ENCODE data around the gene EME1. TPM values are rescaled to one million over a fixed set of nuclear protein-coding genes. Genes with fewer than 3 reads are reported as not detected.
A peak's percentile ranks its signal among the peaks of the same experiment; 100 is the strongest.
"Not testable (repeated sequence)": the region's sequence is repeated elsewhere in the genome, so short reads cannot be mapped to it uniquely, and the experiment has no call there.

EME1 gene
- total RNA-seq, 1 experiment from 2014 or later = 9.5 TPM

DNA sequence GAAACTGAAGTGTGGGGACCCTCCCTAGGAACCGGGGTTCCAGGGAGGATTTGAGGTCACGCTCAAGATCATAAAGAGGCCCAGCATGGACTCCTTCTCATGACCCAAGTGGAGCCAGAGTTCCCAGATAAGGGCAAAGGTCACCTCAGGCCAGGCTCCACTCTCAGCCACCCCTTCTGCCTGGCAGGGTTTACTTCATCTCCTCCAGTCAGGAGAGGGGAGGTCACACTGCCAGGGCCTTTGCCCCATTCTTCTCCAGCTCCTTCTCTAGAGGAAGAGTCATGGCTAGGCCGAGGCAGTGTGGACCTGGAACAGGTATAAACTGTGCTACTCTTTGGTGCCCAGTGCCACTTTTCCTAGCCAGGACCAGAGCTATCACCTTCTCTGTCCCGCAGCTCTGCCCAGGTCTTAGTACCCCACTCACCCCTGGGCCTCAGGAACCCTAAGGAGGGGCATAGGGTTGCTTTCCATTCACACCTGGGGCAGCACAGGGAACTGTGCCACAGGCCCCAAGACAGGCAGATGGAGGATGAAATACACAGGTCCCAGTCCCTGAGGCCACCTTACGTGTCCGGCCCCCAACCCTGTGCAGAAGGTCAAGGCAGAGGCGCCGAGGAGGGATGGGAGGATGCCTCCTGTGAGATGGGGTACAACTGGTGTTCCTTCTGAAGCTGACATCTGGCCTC is 52.1 kb downstream of the EME1 start:
- DNase-seq = no peak

DNA sequence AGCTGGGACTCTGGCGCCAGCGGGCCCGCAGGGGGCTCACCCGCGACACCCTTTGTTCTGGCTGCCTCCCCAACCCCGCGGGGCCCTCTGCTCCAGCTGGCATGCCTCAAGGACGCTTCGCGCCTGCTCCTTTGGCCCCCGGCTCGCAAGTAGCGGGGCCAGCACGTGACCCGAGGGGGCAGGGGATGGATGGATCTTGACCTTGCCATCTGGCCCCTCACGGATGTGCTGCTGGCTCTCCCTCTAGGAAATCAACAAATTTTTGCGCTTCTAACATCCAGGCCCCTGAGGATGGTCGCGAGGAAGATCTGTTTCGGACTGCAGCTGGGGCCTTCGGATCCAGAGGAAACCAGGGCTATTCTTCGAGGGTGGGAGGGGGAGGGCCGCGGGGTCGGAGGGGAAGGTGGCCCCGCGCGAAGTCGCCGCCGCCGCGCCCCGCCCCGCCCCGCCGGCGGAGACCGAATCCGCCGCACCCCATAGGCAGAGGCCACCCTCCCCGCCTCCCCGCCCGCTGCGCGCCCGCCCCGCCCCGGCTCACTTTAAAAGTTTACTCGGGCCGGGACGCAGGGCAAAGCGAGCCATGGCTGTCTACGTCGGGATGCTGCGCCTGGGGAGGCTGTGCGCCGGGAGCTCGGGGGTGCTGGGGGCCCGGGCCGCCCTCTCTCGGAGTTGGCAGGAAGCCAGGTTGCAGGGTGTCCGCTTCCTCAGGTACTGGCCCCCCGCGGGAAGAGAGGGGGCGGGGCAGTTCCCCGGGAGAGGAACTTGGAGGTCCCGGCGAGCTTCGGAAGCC is 52.8 kb downstream of the EME1 start, which contains the start of gene ACSF2:
Gene ACSF2 (plus strand): TSS at position 537 of the 790 bp plus-strand sequence. CDS start 44 bp downstream, at position 581.
- H3K27me3 ChIP-seq = no peaks in the 10 kb centered on the region
- peak; percentile 83 for DNase-seq
- no peaks in the 10 kb centered on the region for H3K9me3 ChIP-seq
- H3K4me3 ChIP-seq = peak within 1 kb of the TSS; percentile 64
- H3K36me3 ChIP-seq = no peaks in the 10 kb centered on the region; the same call in 1 of the 2 replicates

More for the DNA sequence above, 52.1 kb downstream of the EME1 start:
- H3K27me3 ChIP-seq = no peaks in the 10 kb centered on the region
- H3K9me3 ChIP-seq = no peaks in the 10 kb centered on the region
- no peaks in the 10 kb centered on the region; the same call in 1 of the 2 replicates for H3K36me3 ChIP-seq
- peak overlapping the region; percentile 64 for H3K4me3 ChIP-seq

DNA sequence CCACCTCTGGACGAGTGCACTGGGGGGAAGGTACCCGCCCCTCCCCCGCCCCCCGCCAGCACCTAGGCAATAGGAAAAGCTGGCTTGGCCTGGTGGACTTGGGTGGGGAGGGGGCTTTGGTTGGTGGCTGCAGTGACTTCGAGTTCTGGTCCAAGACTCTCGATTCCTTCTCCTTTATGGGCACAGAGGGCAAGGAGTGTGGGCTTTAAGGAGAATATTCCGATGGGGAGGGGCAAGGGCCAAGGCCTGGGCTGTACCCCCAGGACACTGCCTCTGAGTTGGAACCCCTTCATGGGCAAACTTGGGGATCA is 53.4 kb downstream of the EME1 start:
- no peaks in the 10 kb centered on the region; the same call in 1 of the 2 replicates for H3K36me3 ChIP-seq
- DNase-seq = no peak
- H3K4me3 ChIP-seq = peak overlapping the region; percentile 64
- no peaks in the 10 kb centered on the region for H3K9me3 ChIP-seq
- H3K27me3 ChIP-seq = no peaks in the 10 kb centered on the region

DNA sequence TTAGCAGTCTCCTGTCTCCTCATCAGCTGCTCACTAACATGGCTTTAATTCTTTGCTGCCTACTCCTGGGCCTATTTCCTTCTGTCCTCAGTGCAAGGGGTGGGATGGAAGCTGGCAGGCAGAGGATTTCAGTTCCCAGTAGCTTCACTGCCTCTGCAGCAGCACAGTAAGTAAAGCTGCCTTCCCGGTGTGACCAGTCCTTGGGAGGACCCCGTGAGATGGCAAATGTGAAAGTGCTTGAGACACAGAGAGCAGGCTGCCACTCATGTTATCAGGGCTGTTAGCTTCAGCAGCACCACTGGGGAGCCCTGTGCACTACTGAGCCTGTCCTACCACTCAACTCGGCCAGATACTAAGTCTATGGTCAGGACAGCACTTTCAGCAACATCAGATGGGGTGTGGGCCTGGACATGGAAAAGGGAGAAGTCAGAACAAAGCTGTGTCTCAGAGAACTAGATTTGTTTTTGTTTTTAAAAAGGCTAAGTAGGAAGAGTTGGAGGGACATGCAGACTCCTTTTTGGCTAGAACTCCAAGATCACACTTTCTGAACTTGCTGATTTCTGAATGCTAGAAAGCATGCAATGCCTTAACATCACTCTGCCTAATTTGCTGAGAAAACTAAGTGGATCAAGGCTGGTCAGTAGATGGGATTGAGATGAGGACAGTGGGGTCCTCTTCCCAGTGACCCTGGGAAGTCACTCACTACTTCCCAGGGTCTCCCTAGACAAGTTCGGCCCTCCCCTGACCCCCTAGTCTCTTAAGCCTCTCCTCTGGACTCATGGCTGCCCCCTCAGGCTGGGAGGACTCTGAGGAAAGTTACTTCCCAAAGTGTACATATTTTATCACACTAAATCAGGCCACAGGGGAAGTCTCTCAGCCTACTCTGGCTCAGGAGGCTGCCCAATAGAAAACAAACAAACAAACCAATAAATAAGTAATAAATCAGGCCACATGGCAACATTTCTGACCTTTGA is 54.1 kb downstream of the EME1 start:
- Histone ChIP-seq H3K9me3 (no peaks in the 10 kb centered on the region), H3K36me3 (no peaks in the 10 kb centered on the region; the same call in 1 of the 2 replicates), H3K4me3 (peak overlapping the region; percentile 64), H3K27me3 (no peaks in the 10 kb centered on the region)
- DNase-seq = peak; percentile 33

DNA sequence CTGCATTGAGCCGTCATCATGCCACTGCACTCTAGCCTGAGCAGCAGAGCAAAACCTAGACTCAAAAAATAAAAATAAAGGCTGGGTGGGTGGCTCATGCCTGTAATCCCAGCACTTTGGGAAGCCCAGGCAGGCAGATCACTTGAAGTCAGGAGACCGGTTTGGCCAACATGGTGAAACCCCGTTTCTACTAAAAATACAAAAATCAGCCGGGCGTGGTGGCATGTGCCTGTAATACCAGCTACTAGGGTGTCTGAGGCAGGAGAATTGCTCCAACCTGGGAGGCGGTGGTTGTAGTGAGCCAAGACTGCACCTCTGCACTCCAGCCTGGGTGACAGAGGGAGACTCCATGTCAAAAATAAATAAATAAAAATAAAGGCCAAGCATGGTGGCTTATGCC is 55.1 kb downstream of the EME1 start:
- H3K9me3 ChIP-seq, H3K4me3 ChIP-seq, DNase-seq, H3K36me3 ChIP-seq, H3K27me3 ChIP-seq: not testable (repeated sequence)

DNA sequence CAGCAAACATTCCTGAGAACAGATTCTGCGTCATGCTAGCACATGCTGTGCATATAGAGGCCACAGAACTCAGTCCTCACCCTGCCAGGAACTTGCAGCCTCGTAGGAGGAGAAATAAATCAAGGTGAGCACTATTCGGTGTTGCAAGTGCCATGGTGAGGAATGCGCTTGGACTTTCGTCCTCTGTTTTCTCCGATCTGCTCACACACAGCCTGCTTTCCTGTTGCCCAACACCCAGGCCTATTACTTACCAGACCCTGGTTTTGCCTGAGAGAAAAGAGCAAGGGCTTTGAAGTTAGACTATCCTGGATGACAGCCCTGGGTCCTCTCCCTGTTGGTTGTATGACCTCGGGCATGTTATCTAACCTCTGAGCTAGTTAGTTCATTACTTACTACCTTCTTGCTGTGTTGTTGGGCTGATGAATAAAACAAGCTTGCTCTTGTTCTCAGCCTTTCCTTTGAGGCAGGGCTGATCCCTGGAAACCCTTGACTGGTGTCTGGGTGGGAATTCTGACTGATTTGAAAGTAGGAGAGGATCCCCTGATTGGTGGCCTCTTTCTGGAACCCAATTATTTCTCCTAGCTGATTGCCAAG is 55.9 kb downstream of the EME1 start:
- Histone ChIP-seq H3K27me3 (no peaks in the 10 kb centered on the region), H3K36me3 (no peaks in the 10 kb centered on the region; the same call in 1 of the 2 replicates), H3K9me3 (no peaks in the 10 kb centered on the region), H3K4me3 (no peak overlapping the region)
- DNase-seq = no peak

DNA sequence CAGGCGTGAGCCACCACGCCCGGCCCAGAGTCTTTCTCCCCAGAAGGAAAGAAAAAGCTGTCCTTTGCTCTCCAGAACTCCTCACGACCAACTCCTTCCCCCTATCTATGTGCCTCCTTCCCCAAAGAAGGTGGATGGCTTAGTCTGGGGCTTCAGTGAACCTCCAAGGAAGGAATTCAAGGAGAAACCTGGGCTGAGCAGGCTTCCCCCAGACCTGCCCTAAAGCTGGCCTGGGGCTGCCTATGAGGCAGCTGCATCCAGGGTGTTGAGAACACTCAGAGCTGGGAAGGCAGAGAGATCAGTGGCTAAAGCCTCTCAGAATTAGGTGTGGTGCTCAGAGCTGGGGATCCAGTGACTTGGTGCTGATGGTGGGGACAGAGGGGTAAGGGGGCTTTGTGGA is 56.8 kb downstream of the EME1 start:
- H3K27me3 ChIP-seq = no peaks in the 10 kb centered on the region
- no peaks in the 10 kb centered on the region for H3K9me3 ChIP-seq
- no peaks in the 10 kb centered on the region; the same call in 1 of the 2 replicates for H3K36me3 ChIP-seq
- H3K4me3 ChIP-seq = no peak overlapping the region
- DNase-seq = no peak

Other genes starting within 250 kb of the EME1 start
- gene SAMD14, start 243.1 kb upstream of the EME1 start, total RNA-seq (2014; rRNA removed; shearing (Covaris generic); ENCODE audit: low replicate concordance) = not detected in 2 replicates
- gene PPP1R9B, start 222.6 kb upstream of the EME1 start, total RNA-seq (2014; rRNA removed; shearing (Covaris generic); ENCODE audit: low replicate concordance) = 56.1 and 68.2 TPM in 2 replicates
- 1.1 TPM in 1 of 2 replicates, not detected in the other for gene SGCA, start 207.2 kb upstream of the EME1 start, total RNA-seq (2014; rRNA removed; shearing (Covaris generic); ENCODE audit: low replicate concordance)
- gene COL1A1, start 171.6 kb upstream of the EME1 start, total RNA-seq (2014; rRNA removed; shearing (Covaris generic); ENCODE audit: low replicate concordance) = 261 and 431 TPM in 2 replicates
- gene TMEM92, start 98.8 kb upstream of the EME1 start, total RNA-seq (2014; rRNA removed; shearing (Covaris generic); ENCODE audit: low replicate concordance) = not detected in 2 replicates
- gene XYLT2, start 27.1 kb upstream of the EME1 start, total RNA-seq (2014; rRNA removed; shearing (Covaris generic); ENCODE audit: low replicate concordance) = 26.5 and 27.2 TPM in 2 replicates
- gene MRPL27, start within 50 bp of the EME1 start, total RNA-seq (2014; rRNA removed; shearing (Covaris generic); ENCODE audit: low replicate concordance) = 74.4 and 99.7 TPM in 2 replicates
- 365 and 417 TPM in 2 replicates for gene LRRC59, start 24.3 kb downstream of the EME1 start, total RNA-seq (2014; rRNA removed; shearing (Covaris generic); ENCODE audit: low replicate concordance)
- gene ACSF2, start 53.0 kb downstream of the EME1 start, total RNA-seq (2014; rRNA removed; shearing (Covaris generic); ENCODE audit: low replicate concordance) = 8.9 and 24.5 TPM in 2 replicates
- not detected in 2 replicates for gene CHAD, start 95.7 kb downstream of the EME1 start, total RNA-seq (2014; rRNA removed; shearing (Covaris generic); ENCODE audit: low replicate concordance)
- 53.6 and 69.2 TPM in 2 replicates for gene RSAD1, start 105.6 kb downstream of the EME1 start, total RNA-seq (2014; rRNA removed; shearing (Covaris generic); ENCODE audit: low replicate concordance)
- not detected in 2 replicates for gene MYCBPAP, start 135.2 kb downstream of the EME1 start, total RNA-seq (2014; rRNA removed; shearing (Covaris generic); ENCODE audit: low replicate concordance)
- gene EPN3, start 159.5 kb downstream of the EME1 start, total RNA-seq (2014; rRNA removed; shearing (Covaris generic); ENCODE audit: low replicate concordance) = not detected in 2 replicates
- gene SPATA20, start 173.9 kb downstream of the EME1 start, total RNA-seq (2014; rRNA removed; shearing (Covaris generic); ENCODE audit: low replicate concordance) = 52.1 and 59.6 TPM in 2 replicates
- not detected in 2 replicates for gene CACNA1G, start 187.5 kb downstream of the EME1 start, total RNA-seq (2014; rRNA removed; shearing (Covaris generic); ENCODE audit: low replicate concordance)